ENCODE results near the gene RCAN1. TPM values are rescaled to one million over a fixed set of nuclear protein-coding genes. Genes with fewer than 3 reads are reported as not detected.
"Not testable (repeated sequence)": the region's sequence is repeated elsewhere in the genome, so short reads cannot be mapped to it uniquely, and the experiment has no call there.

RCAN1 gene
- total and polyA plus RNA-seq, 2 experiments from 2014 or later: 79.4 to 113 TPM

DNA sequence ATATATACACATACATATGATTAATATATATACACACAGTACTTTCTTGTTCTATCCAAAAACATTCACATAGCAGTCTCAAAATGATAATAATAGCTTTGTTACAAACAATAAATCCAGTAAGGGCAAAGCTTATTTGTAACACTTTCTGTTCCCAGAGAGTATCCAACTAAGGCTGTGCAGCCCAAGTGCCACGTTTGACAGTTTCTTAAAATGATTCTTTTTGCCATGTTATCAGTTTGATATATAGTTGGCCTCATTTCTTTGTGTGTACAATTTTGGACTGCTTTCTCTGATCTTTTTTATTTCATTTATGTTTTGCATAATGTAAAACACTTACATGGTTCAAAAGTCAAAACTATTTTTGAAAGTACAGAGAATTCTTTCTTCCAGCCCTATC is 114.7 kb downstream of the RCAN1 start:
- no peak overlapping the region for H3K27ac ChIP-seq
- H3K36me3 ChIP-seq (replicated peaks; ENCODE audit: insufficient read depth, low read depth): no peaks in the 10 kb centered on the region
- H2AFZ ChIP-seq: no peak overlapping the region
- 77% methylated on average over 1 of the region's 1 CpG for WGBS (ENCODE audit: low lambda C conversion rate, missing lambda C conversion rate)
- no peaks in the 10 kb centered on the region for H4K20me1 ChIP-seq (ENCODE audit: insufficient read depth, poor library complexity, severe bottlenecking)
- no peak overlapping the region for H3K4me2 ChIP-seq
- TF ChIP-seq EZH2phosphoT487 (IDR thresholded peaks at IDR 0.05; ENCODE audit: low read depth, severe bottlenecking, unreplicated experiment) (no peak), EZH2 (IDR thresholded peaks at IDR 0.05; ENCODE audit: borderline replicate concordance) (no peak)
- TF ChIP-seq, protein P1, sequence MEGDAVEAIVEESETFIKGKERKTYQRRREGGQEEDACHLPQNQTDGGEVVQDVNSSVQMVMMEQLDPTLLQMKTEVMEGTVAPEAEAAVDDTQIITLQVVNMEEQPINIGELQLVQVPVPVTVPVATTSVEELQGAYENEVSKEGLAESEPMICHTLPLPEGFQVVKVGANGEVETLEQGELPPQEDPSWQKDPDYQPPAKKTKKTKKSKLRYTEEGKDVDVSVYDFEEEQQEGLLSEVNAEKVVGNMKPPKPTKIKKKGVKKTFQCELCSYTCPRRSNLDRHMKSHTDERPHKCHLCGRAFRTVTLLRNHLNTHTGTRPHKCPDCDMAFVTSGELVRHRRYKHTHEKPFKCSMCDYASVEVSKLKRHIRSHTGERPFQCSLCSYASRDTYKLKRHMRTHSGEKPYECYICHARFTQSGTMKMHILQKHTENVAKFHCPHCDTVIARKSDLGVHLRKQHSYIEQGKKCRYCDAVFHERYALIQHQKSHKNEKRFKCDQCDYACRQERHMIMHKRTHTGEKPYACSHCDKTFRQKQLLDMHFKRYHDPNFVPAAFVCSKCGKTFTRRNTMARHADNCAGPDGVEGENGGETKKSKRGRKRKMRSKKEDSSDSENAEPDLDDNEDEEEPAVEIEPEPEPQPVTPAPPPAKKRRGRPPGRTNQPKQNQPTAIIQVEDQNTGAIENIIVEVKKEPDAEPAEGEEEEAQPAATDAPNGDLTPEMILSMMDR (IDR thresholded peaks at IDR 0.05; ENCODE audit: poor library complexity): no peak
- no peaks in the 10 kb centered on the region for H3K27me3 ChIP-seq
- no peak for DNase-seq (ENCODE audit: low spot score)
- no peak overlapping the region for H3K4me3 ChIP-seq
- no peaks in the 10 kb centered on the region for H3K79me2 ChIP-seq
- H3K9me3 ChIP-seq (ENCODE audit: low read depth): no peaks in the 10 kb centered on the region
- no peaks in the 10 kb centered on the region for H3K4me1 ChIP-seq (ENCODE audit: insufficient read depth)
- no peaks in the 10 kb centered on the region for H3K9me2 ChIP-seq (replicated peaks; ENCODE audit: insufficient read depth)

DNA sequence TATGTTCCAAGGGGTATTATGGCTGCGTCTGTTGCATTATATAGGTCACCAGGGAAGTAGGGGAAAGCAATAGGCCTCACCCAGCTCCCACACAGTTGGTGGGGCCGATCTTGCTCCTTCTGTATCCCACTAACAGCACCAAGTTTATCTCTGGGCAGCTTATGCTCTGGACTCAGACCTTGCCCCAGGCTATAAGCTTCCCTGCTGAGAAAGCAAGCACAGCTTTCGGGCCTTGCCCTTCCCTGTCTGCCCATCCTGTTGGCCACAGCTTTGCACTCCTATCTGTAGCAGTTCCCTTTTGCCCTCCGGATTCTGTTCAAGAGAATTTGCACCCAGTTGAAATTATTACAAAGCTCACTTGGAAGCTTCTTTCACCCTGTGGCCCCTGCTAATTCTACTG is 115.8 kb downstream of the RCAN1 start:
- no peak for DNase-seq (ENCODE audit: low spot score)
- H4K20me1 ChIP-seq (ENCODE audit: insufficient read depth, poor library complexity, severe bottlenecking): no peaks in the 10 kb centered on the region
- no peaks in the 10 kb centered on the region for H3K9me2 ChIP-seq (replicated peaks; ENCODE audit: insufficient read depth)
- no peaks in the 10 kb centered on the region for H3K9me3 ChIP-seq (ENCODE audit: low read depth)
- no peak for TF ChIP-seq EZH2 (IDR thresholded peaks at IDR 0.05; ENCODE audit: borderline replicate concordance)
- TF ChIP-seq, protein P1 (IDR thresholded peaks at IDR 0.05; ENCODE audit: poor library complexity): no peak
- no peak for TF ChIP-seq EZH2phosphoT487 (IDR thresholded peaks at IDR 0.05; ENCODE audit: low read depth, severe bottlenecking, unreplicated experiment)
- no peak overlapping the region for H2AFZ ChIP-seq
- no peak overlapping the region for H3K4me3 ChIP-seq
- H3K36me3 ChIP-seq (replicated peaks; ENCODE audit: insufficient read depth, low read depth): no peaks in the 10 kb centered on the region
- no peaks in the 10 kb centered on the region for H3K27me3 ChIP-seq
- H3K27ac ChIP-seq: no peak overlapping the region
- 85% methylated on average over 4 of the region's 4 CpGs for WGBS (ENCODE audit: low lambda C conversion rate, missing lambda C conversion rate)
- H3K79me2 ChIP-seq: no peaks in the 10 kb centered on the region
- H3K4me2 ChIP-seq: no peak overlapping the region
- no peaks in the 10 kb centered on the region for H3K4me1 ChIP-seq (ENCODE audit: insufficient read depth)

DNA sequence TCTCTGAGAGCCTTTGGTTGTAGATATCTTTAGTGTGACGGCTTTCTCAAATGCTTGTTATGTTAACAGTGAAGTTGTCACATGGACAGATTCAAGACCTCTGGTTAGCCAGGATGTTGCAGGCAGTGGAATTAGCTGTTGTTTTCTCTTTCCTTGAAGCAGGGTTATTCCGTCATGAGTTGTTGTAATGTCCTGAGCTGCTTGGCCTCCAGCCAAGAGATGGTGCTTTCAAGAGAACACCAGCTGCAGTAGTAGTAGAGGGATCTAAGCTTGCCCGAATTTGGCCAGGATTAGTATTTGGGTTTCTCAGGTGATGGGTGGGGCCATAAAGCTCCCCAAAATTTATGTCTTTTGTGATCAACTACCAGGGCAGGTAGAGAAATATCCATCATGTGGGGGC is 116.3 kb downstream of the RCAN1 start:
- Histone ChIP-seq H4K20me1 (ENCODE audit: insufficient read depth, poor library complexity, severe bottlenecking) (no peaks in the 10 kb centered on the region), H2AFZ (no peak overlapping the region), H3K4me1 (ENCODE audit: insufficient read depth) (no peaks in the 10 kb centered on the region), H3K9me3 (ENCODE audit: low read depth) (no peaks in the 10 kb centered on the region), H3K27ac (no peak overlapping the region), H3K79me2 (no peaks in the 10 kb centered on the region), H3K4me2 (no peak overlapping the region), H3K4me3 (no peak overlapping the region), H3K27me3 (no peaks in the 10 kb centered on the region), H3K9me2 (replicated peaks; ENCODE audit: insufficient read depth) (no peaks in the 10 kb centered on the region), H3K36me3 (replicated peaks; ENCODE audit: insufficient read depth, low read depth) (no peaks in the 10 kb centered on the region)
- peak; percentile 61 for DNase-seq (ENCODE audit: low spot score)
- WGBS (ENCODE audit: low lambda C conversion rate, missing lambda C conversion rate): 66% methylated on average over 3 of the region's 3 CpGs
- TF ChIP-seq EZH2 (IDR thresholded peaks at IDR 0.05; ENCODE audit: borderline replicate concordance): no peak
- TF ChIP-seq, protein P1 (IDR thresholded peaks at IDR 0.05; ENCODE audit: poor library complexity): no peak
- no peak for TF ChIP-seq EZH2phosphoT487 (IDR thresholded peaks at IDR 0.05; ENCODE audit: low read depth, severe bottlenecking, unreplicated experiment)

DNA sequence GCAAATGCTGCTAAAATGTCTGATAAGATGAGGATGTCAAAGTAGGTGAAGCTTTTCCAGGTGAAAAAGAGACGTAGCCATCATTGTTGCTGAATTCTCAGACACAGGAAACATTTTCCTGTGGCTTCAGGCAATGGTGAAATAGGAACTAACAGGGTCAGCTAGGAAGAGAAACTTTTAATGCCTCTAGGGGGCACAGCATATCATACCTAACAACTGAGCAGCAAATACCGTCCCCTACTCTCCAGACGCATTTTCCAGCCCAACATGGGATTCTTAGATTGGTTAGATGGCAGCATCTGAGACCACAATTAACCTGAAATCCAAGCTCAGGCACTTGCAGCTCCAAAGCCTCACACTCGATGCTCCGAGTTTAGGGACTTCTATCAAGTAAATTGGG is 131.1 kb downstream of the RCAN1 start:
- no CpG with 5 or more reads among the region's 5 CpGs for WGBS (ENCODE audit: low lambda C conversion rate, missing lambda C conversion rate)
- H3K9me2 ChIP-seq (replicated peaks; ENCODE audit: insufficient read depth); H3K27ac ChIP-seq; H3K36me3 ChIP-seq (replicated peaks; ENCODE audit: insufficient read depth, low read depth); H3K4me1 ChIP-seq (ENCODE audit: insufficient read depth); H3K27me3 ChIP-seq; H3K4me2 ChIP-seq; H2AFZ ChIP-seq; H3K9me3 ChIP-seq (ENCODE audit: low read depth); H4K20me1 ChIP-seq (ENCODE audit: insufficient read depth, poor library complexity, severe bottlenecking); H3K79me2 ChIP-seq; DNase-seq (ENCODE audit: low spot score); H3K4me3 ChIP-seq: not testable (repeated sequence)

DNA sequence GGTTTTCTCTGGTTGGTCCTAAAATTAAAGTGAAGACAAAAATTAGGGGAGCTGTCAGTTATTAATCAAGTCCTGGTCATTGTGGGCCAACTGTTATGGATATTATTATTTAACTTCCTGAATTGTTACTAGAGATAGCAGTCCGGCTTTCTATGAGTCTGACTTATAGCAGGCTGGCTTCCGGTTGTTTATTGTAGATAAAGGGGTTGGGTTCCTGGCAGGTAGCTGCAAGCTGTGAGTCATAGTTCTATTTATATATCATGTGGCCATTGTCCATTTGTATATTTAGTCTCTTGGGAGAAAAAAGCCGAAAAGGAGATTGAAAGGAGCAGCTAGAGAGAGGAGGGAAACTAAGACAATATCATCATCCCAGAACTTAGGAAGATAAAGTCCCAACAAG is 131.5 kb downstream of the RCAN1 start:
- not testable (repeated sequence) for H3K9me2 ChIP-seq (replicated peaks; ENCODE audit: insufficient read depth); H4K20me1 ChIP-seq (ENCODE audit: insufficient read depth, poor library complexity, severe bottlenecking); H3K9me3 ChIP-seq (ENCODE audit: low read depth); H3K27ac ChIP-seq; DNase-seq (ENCODE audit: low spot score); H3K4me1 ChIP-seq (ENCODE audit: insufficient read depth); H3K79me2 ChIP-seq; H2AFZ ChIP-seq; H3K36me3 ChIP-seq (replicated peaks; ENCODE audit: insufficient read depth, low read depth); H3K4me2 ChIP-seq; H3K4me3 ChIP-seq; H3K27me3 ChIP-seq
- WGBS (ENCODE audit: low lambda C conversion rate, missing lambda C conversion rate): no CpG with 5 or more reads among the region's 3 CpGs

DNA sequence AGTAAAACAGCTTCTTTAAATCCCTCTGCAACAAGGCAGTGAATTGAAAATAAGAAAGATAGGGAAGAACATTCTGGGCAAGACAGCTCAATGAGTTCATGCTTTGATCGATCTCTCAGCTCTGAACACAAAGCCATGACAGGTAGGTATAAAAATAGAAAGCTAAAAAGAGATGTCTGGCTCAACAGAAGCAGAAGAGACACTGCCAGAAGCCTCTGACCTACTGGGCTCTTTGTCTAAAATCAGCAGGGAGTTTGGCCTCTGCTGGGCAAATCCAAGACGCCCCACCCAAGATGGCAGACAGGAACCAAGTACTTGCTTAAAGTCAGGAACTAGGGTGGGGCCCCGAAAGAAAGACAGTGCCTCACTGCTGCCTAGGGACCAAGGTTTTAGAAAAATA is 147.6 kb downstream of the RCAN1 start:
- H4K20me1 ChIP-seq (ENCODE audit: insufficient read depth, poor library complexity, severe bottlenecking); H3K27ac ChIP-seq; H2AFZ ChIP-seq; H3K36me3 ChIP-seq (replicated peaks; ENCODE audit: insufficient read depth, low read depth); H3K9me2 ChIP-seq (replicated peaks; ENCODE audit: insufficient read depth); H3K4me3 ChIP-seq; H3K27me3 ChIP-seq; H3K9me3 ChIP-seq (ENCODE audit: low read depth); H3K4me1 ChIP-seq (ENCODE audit: insufficient read depth); DNase-seq (ENCODE audit: low spot score); H3K4me2 ChIP-seq; H3K79me2 ChIP-seq: not testable (repeated sequence)
- WGBS (ENCODE audit: low lambda C conversion rate, missing lambda C conversion rate): no CpG with 5 or more reads among the region's 3 CpGs
